ENCODE measurements around the gene SS18. TPM values are rescaled to one million over a fixed set of nuclear protein-coding genes. Genes with fewer than 3 reads are reported as not detected.
"Not testable (repeated sequence)": the region's sequence is repeated elsewhere in the genome, so short reads cannot be mapped to it uniquely, and the experiment has no call there.

SS18 gene
- total RNA-seq, 1 experiment from 2014 or later, result 98.7 TPM

DNA sequence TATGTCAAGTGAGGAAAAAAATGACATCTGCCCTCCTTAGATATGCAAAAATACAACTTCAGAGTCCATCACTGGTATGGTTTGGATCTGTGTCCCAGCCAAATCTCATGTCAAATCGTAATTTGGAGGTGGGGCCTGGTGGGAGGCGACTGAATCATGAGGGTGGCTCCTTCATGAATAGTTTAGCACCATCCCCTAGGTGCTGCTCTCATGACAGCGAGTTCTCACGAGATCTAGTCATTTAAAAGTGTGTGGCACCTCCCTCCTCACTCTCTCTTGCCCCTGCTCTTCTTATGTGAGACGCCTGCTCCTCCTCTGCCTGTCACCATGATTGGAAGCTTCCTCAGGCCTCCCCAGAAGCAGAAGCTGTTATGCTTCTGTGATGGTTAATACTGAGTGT lies 37.4 kb upstream of the SS18 start:
- no peak for TF ChIP-seq EZH2 (IDR thresholded peaks at IDR 0.05; ENCODE audit: low read length, unreplicated experiment)
- TF ChIP-seq EZH2phosphoT487 (IDR thresholded peaks at IDR 0.05; ENCODE audit: borderline replicate concordance, low read length), result no peak
- no peak for TF ChIP-seq CTCF (conservative IDR thresholded peaks at IDR 0.05; ENCODE audit: low read depth, low read length)
- intact Hi-C loops (cut with micrococcal nuclease), result no loop called here
- H3F3A ChIP-seq (ENCODE audit: low read length, unreplicated experiment), result no peaks in the 10 kb centered on the region

DNA sequence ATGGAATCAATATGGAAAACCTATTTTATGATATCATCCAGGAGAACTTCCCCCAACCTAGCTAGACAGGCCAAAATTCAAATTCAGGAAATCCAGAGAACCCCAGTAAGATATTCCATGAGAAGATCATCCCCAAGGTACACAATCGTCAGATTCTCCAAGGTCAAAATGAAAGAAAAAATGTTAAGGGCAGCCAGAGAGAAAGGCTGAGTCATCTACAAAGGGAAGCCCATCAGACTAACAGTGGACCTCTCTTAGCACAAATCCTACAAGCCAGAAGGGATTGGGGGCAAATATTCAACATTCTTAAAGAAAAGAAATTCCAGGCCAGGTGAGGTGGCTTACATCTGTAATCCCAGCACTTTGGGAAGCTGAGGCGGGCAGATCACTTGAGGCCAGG lies 31.6 kb upstream of the SS18 start:
- BruUV-seq (replicated peaks); intact Hi-C loops (cut with micrococcal nuclease): not testable (repeated sequence)
- CTCF ChIA-PET, result interaction anchor here (0.6 kb wide), 1 partner anchor 147 kb away, joined by 4 read pairs; no protein-coding TSS in a partner anchor

More for the DNA sequence above, 37.4 kb upstream of the SS18 start:
- no peaks in the 10 kb centered on the region for H4K20me1 ChIP-seq (ENCODE audit: low read length)
- CTCF ChIA-PET, result no interaction called here
- H2AFZ ChIP-seq (ENCODE audit: low read length), result no peak overlapping the region
- H3K4me1 ChIP-seq (ENCODE audit: insufficient read depth, low read length), result no peaks in the 10 kb centered on the region
- BruUV-seq (replicated peaks), result no TSS peak
- POLR2A ChIA-PET (ENCODE audit: unreplicated experiment), result no interaction called here
- no peaks in the 10 kb centered on the region for H3K36me3 ChIP-seq (ENCODE audit: low read depth, low read length)
- no peaks in the 10 kb centered on the region for H3K9me3 ChIP-seq (ENCODE audit: low read length)
- H3K9ac ChIP-seq (ENCODE audit: low read length), result no peak overlapping the region
- no peak overlapping the region for H3K4me2 ChIP-seq (ENCODE audit: low read length)
- no peak for DNase-seq
- no peaks in the 10 kb centered on the region for H3K79me2 ChIP-seq (ENCODE audit: low read length)
- H3K4me3 ChIP-seq (ENCODE audit: low read length), result no peak overlapping the region
- no peak overlapping the region for H3K27ac ChIP-seq (ENCODE audit: low read length)
- no peaks in the 10 kb centered on the region for H3K9me2 ChIP-seq (replicated peaks; ENCODE audit: low read length)
- peaks cover 48% of the 10 kb centered on the region for H3K27me3 ChIP-seq (ENCODE audit: low read length)
- no peak for ATAC-seq

DNA sequence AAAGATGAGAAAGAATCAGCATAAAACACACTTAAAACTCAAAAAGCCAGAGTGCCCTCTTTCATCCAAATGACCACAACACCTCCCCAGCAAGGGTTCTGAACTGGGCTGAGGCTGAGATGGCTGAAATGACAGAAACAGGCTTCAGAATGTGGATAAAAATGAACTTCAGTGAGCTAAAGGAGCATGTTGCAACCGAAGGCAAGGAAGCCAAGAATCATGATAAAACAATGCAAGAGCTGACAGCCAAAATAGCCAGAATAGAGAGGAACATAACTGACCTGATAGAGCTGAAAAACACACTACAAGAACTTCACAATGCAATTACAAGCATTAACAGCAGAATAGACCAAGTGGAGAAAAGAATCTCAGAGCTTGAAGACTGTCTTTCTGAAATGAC lies 31.1 kb upstream of the SS18 start:
- no peaks in the 10 kb centered on the region for H3K9me3 ChIP-seq (ENCODE audit: low read length)
- H4K20me1 ChIP-seq (ENCODE audit: low read length), result no peaks in the 10 kb centered on the region
- ChIA-PET CTCF (no interaction called here), POLR2A (ENCODE audit: unreplicated experiment) (no interaction called here)
- no peak for ATAC-seq
- H2AFZ ChIP-seq (ENCODE audit: low read length), result no peak overlapping the region
- intact Hi-C loops (cut with micrococcal nuclease), result no loop called here
- no peaks in the 10 kb centered on the region for H3K4me1 ChIP-seq (ENCODE audit: insufficient read depth, low read length)
- H3K27me3 ChIP-seq (ENCODE audit: low read length), result peaks cover 62% of the 10 kb centered on the region
- no peak overlapping the region for H3K9ac ChIP-seq (ENCODE audit: low read length)
- no peak overlapping the region for H3K4me3 ChIP-seq (ENCODE audit: low read length)
- H3K27ac ChIP-seq (ENCODE audit: low read length), result no peak overlapping the region
- DNase-seq, result no peak
- no peaks in the 10 kb centered on the region for H3K79me2 ChIP-seq (ENCODE audit: low read length)
- no peaks in the 10 kb centered on the region for H3F3A ChIP-seq (ENCODE audit: low read length, unreplicated experiment)
- no peak overlapping the region for H3K4me2 ChIP-seq (ENCODE audit: low read length)
- no peaks in the 10 kb centered on the region for H3K36me3 ChIP-seq (ENCODE audit: low read depth, low read length)
- no TSS peak for BruUV-seq (replicated peaks)
- no peaks in the 10 kb centered on the region for H3K9me2 ChIP-seq (replicated peaks; ENCODE audit: low read length)
- TF ChIP-seq CTCF (conservative IDR thresholded peaks at IDR 0.05; ENCODE audit: low read depth, low read length), result no peak
- TF ChIP-seq EZH2phosphoT487 (IDR thresholded peaks at IDR 0.05; ENCODE audit: borderline replicate concordance, low read length), result no peak
- TF ChIP-seq EZH2 (IDR thresholded peaks at IDR 0.05; ENCODE audit: low read length, unreplicated experiment), result no peak

More for the DNA sequence above, 31.6 kb upstream of the SS18 start:
- H3K4me2 ChIP-seq (ENCODE audit: low read length); H2AFZ ChIP-seq (ENCODE audit: low read length); H3K9me3 ChIP-seq (ENCODE audit: low read length); ATAC-seq; POLR2A ChIA-PET (ENCODE audit: unreplicated experiment); H3F3A ChIP-seq (ENCODE audit: low read length, unreplicated experiment); DNase-seq; H3K4me3 ChIP-seq (ENCODE audit: low read length); H3K36me3 ChIP-seq (ENCODE audit: low read depth, low read length); H3K79me2 ChIP-seq (ENCODE audit: low read length); H4K20me1 ChIP-seq (ENCODE audit: low read length); H3K9me2 ChIP-seq (replicated peaks; ENCODE audit: low read length); H3K27ac ChIP-seq (ENCODE audit: low read length); H3K4me1 ChIP-seq (ENCODE audit: insufficient read depth, low read length); H3K9ac ChIP-seq (ENCODE audit: low read length): not testable (repeated sequence)
- H3K27me3 ChIP-seq (ENCODE audit: low read length), result peaks cover 64% of the 10 kb centered on the region
